Stimulated activated CD4-positive, alpha-beta T cell treated with anti-CD3 and anti-CD28 coated beads, TNF-alpha, amount 100 ng/mL, for 4 hours (primary cell): ENCODE results near the gene CTIF.
"Not testable (repeated sequence)": the region's sequence is repeated elsewhere in the genome, so short reads cannot be mapped to it uniquely, and the experiment has no call there.

Source experiments
- DNase-seq, 3 experiments: peaks; one replicate each; pipeline ENCODE4 v3.0.0-alpha.2; 2020; ENCODE audit warnings: low read depth in 3 of 3

The CTIF gene

GRCh38 chr18:48706731-48707130 lies 167.9 kb downstream of the CTIF start:
- DNase-seq: no peak

- DNase-seq: no peak
These were observed 168.9 kb downstream of the CTIF start for GRCh38 chr18:48707636-48708296.

- DNase-seq: no peak
These were observed 170.0 kb downstream of the CTIF start for GRCh38 chr18:48708807-48709206.

GRCh38 chr18:48709371-48710062 lies 170.7 kb downstream of the CTIF start:
- no peak for DNase-seq

- DNase-seq: no peak
These were observed 173.0 kb downstream of the CTIF start for GRCh38 chr18:48711651-48712486.

GRCh38 chr18:48713309-48713708 lies 174.5 kb downstream of the CTIF start:
- no peak for DNase-seq

- no peak for DNase-seq
These were observed 176.0 kb downstream of the CTIF start for GRCh38 chr18:48714873-48715272.

GRCh38 chr18:48715711-48716361 lies 177.0 kb downstream of the CTIF start:
- DNase-seq: no peak

GRCh38 chr18:48717227-48717626 lies 178.4 kb downstream of the CTIF start:
- DNase-seq: not testable (repeated sequence)

- DNase-seq: no peak
These were observed 179.6 kb downstream of the CTIF start for GRCh38 chr18:48718251-48718959.

GRCh38 chr18:48719388-48719787 lies 180.6 kb downstream of the CTIF start:
- no peak for DNase-seq

- no peak for DNase-seq
These were observed 181.3 kb downstream of the CTIF start for GRCh38 chr18:48719974-48720654.

GRCh38 chr18:48720655-48721025 lies 181.8 kb downstream of the CTIF start:
- DNase-seq: no peak

GRCh38 chr18:48721312-48721711 lies 182.5 kb downstream of the CTIF start:
- DNase-seq: no peak

- DNase-seq: no peak
These were observed 184.2 kb downstream of the CTIF start for GRCh38 chr18:48723016-48723415.

GRCh38 chr18:48723837-48724236 lies 185.0 kb downstream of the CTIF start:
- no peak for DNase-seq

- no peak for DNase-seq
These were observed 185.6 kb downstream of the CTIF start for GRCh38 chr18:48724442-48724841.

- DNase-seq: no peak
These were observed 186.1 kb downstream of the CTIF start for GRCh38 chr18:48724939-48725338.

- DNase-seq: no peak
These were observed 186.7 kb downstream of the CTIF start for GRCh38 chr18:48725562-48725961.

GRCh38 chr18:48727681-48728080 lies 188.8 kb downstream of the CTIF start:
- no peak for DNase-seq
